NB4 (cell line): ENCODE data around the gene MROH2B.

Experiments used
- TF ChIP-seq, protein P1 (sequence below): IDR thresholded peaks from one replicate; pipeline ENCODE4 v1.5.1; 2012; ENCODE audit warnings: low read depth, low read length
- TF ChIP-seq, protein P2 (sequence below): IDR thresholded peaks from 2 replicates; pipeline ENCODE4 v1.6.1; 2011; ENCODE audit warnings: low read depth, low read length

DNA sequence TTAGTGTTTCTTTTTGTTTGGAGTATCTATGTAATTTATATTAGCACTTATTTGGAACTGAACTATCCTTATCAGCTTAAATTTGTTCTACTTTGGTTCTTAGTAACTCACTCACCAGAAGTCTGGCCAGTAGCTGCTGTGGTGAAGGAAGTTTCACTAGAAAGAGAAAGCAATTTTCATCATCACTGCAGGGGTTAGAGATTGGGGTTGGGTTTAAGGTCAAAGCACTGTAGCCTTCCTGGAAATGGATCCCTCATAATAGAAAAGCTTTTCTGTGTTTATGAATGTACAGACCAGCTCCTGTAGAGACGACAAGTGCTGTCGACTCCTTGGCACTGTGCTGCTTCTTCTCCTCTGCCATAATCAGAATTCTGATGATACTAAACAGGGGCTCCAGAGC, 22.2 kb downstream of the MROH2B start:
- TF ChIP-seq, protein P1, sequence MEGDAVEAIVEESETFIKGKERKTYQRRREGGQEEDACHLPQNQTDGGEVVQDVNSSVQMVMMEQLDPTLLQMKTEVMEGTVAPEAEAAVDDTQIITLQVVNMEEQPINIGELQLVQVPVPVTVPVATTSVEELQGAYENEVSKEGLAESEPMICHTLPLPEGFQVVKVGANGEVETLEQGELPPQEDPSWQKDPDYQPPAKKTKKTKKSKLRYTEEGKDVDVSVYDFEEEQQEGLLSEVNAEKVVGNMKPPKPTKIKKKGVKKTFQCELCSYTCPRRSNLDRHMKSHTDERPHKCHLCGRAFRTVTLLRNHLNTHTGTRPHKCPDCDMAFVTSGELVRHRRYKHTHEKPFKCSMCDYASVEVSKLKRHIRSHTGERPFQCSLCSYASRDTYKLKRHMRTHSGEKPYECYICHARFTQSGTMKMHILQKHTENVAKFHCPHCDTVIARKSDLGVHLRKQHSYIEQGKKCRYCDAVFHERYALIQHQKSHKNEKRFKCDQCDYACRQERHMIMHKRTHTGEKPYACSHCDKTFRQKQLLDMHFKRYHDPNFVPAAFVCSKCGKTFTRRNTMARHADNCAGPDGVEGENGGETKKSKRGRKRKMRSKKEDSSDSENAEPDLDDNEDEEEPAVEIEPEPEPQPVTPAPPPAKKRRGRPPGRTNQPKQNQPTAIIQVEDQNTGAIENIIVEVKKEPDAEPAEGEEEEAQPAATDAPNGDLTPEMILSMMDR = no peak
- TF ChIP-seq, protein P2, sequence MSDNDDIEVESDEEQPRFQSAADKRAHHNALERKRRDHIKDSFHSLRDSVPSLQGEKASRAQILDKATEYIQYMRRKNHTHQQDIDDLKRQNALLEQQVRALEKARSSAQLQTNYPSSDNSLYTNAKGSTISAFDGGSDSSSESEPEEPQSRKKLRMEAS = no peak
